Neutrophil (primary cell): ENCODE data around the gene ASB6.
"Not testable (repeated sequence)": the region's sequence is repeated elsewhere in the genome, so short reads cannot be mapped to it uniquely, and the experiment has no call there.

Experiments used
- H3K27ac ChIP-seq: fragments of 200-600 bp; sonication (generic); 2 replicates; pipeline ENCODE4 v1.5.1; 2016; ENCODE audit warnings: mild to moderate bottlenecking, moderate library complexity
- H3K27me3 ChIP-seq: fragments of 200-600 bp; sonication (generic); 2 replicates; pipeline ENCODE4 v1.6.0; 2016; ENCODE audit warnings: mild to moderate bottlenecking
- H3K36me3 ChIP-seq: fragments of 200-600 bp; sonication (generic); 2 replicates; pipeline ENCODE4 v1.5.1; 2017
- H3K4me1 ChIP-seq, 2 experiments: fragments of 200-600 bp in 1 of 2; sonication (generic) in 1 of 2; 1 replicate in 1 of 2; 2 replicates in 1 of 2; pipeline versions ENCODE4 v1.5.1 to v1.6.1; 2013 to 2016; ENCODE audit warnings: low read depth in 1 of 2, low read length in 1 of 2, mild to moderate bottlenecking in 1 of 2, moderate library complexity in 1 of 2; ENCODE audit not compliant: control insufficient read depth in 1 of 2, insufficient read depth in 1 of 2
- H3K4me3 ChIP-seq, 2 experiments: fragments of 200-600 bp in 1 of 2; sonication (generic) in 1 of 2; 1 replicate in 1 of 2; 2 replicates in 1 of 2; pipeline ENCODE4 v1.5.1; 2013 to 2016; ENCODE audit warnings: low read depth in 1 of 2, low read length in 1 of 2, mild to moderate bottlenecking in 1 of 2, moderate library complexity in 1 of 2
- H3K9me3 ChIP-seq: fragments of 200-600 bp; sonication (generic); 2 replicates; pipeline ENCODE4 v1.5.1; 2016
- TF ChIP-seq, protein P1 (sequence below): fragments of 200-600 bp; sonication (generic); IDR thresholded peaks from 2 replicates; pipeline ENCODE4 v1.5.1; 2016; ENCODE audit warnings: antibody characterized with exemption

Gene ASB6

DNA sequence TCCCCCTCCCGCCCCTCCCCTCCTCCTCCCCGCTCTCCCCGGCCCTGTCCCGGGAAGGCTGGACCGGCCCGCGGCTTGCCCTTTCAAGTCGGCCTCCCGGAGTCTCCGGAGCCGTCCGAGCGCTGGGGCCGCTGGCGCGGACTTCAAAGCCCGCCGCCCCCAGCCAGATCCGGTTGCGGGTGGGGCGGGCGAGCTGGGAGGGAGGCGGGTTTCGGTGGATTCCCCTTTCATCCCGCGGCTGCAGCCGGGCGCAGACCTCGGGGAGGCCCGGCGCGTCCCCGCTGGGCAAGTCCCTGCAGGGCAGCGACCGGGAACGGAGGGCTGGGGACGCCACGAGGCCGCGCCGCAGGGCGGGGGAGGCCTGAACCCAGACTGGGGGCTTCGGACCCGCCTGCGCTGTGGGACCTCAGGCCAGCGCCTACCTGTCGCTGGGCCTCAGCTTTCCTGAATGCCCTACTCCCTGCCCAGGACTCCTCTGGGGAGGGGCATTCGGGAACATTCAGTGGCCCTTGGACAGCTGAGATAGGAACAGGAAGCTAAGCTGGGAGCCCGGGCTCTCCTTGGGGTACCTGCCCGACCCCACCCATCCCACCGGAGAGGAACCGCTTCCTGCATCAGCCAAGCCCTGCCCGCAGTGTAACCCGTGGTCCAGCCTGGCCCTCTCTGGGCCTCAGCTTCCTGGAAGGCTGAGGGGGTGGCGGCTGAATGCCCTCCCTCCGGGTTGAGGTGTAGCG is 44.4 kb downstream of the ASB6 start:
- Histone ChIP-seq H3K36me3 (no peaks in the 10 kb centered on the region), H3K27me3 (peaks cover 32% of the 10 kb centered on the region), H3K4me1 (peaks cover 44 to 45% of the 10 kb centered on the region in 2 experiments), H3K9me3 (no peaks in the 10 kb centered on the region), H3K27ac (no peak overlapping the region), H3K4me3 (peak overlapping the region; percentile 40 to 41)
- TF ChIP-seq, protein P1, sequence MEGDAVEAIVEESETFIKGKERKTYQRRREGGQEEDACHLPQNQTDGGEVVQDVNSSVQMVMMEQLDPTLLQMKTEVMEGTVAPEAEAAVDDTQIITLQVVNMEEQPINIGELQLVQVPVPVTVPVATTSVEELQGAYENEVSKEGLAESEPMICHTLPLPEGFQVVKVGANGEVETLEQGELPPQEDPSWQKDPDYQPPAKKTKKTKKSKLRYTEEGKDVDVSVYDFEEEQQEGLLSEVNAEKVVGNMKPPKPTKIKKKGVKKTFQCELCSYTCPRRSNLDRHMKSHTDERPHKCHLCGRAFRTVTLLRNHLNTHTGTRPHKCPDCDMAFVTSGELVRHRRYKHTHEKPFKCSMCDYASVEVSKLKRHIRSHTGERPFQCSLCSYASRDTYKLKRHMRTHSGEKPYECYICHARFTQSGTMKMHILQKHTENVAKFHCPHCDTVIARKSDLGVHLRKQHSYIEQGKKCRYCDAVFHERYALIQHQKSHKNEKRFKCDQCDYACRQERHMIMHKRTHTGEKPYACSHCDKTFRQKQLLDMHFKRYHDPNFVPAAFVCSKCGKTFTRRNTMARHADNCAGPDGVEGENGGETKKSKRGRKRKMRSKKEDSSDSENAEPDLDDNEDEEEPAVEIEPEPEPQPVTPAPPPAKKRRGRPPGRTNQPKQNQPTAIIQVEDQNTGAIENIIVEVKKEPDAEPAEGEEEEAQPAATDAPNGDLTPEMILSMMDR = no peak

DNA sequence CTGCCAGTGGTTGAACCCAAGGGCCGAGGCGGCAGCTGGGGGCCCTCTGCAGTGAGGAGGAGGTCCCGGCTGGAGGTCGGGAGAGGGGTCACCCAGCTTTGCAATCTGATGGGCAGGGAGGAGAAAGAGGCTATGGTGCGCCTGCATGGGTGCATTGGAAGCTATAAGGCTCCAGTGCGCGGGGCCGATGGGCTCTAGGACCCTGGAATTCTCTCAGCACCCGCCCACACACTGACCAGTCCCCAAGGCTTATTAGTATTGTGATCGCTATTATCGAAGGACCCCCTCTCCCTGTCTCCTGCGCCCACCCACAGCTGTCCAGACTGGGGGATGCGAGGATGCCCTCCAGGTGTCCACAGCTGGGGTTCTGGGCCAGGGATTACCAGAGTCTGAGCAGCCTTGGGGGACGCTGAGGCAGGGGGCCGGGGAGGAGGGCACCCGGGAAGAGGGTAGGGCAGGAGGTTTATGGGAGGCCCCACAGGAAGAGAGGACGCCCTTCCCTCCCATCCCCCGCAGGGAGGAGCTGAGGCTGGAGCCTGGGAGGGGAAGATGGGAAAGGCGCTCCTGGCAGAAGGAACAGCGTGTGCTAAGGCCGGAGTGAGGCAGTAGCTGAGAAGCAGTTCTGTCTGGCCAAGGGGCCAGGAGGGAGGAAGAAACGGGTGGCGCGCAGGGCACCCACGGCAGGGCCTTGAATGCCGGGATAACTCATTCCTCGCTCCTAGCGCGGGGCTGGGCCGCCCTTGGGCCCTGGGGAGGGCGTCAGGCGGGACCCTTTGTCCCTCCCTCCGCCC is 45.2 kb downstream of the ASB6 start:
- Histone ChIP-seq H3K9me3 (no peaks in the 10 kb centered on the region), H3K4me1 (peaks cover 44 to 45% of the 10 kb centered on the region in 2 experiments), H3K27ac (no peak overlapping the region), H3K27me3 (peaks cover 32% of the 10 kb centered on the region), H3K36me3 (no peaks in the 10 kb centered on the region), H3K4me3 (peak overlapping the region in 1 of 2 experiments; percentile 41)
- TF ChIP-seq, protein P1 = no peak

DNA sequence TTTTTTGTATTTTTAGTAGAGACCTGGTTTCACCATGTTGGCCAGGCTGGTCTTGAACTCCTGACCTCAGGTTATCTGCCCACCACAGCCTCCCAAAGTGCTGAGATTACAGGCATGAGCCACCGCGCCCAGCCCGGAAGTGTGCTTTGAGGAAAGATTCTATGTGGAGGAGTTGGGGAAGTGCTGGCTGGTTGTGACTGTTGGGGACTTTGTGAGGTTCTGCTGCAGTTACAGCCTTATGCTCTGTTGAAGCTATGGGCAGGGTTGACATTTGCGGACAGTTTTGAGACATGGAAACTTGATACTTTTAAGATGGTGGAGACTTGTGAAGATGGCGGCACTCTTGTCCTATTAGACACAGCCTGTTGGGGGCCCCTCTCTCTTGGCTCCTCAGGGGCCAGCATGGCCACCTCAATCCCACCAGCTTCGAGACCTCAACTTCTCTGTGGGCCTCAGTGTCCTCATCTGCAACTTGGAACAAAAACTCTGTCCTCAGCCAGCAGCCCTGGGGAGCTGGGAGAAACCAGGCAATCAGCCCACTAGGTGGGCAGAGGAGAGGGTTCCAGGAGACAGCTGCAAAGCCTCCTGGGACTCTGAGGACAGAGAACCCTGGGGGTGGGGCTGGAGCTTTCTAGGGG is 45.9 kb downstream of the ASB6 start:
- TF ChIP-seq, protein P1 = no peak
- peaks cover 44 to 45% of the 10 kb centered on the region in 2 experiments for H3K4me1 ChIP-seq

DNA sequence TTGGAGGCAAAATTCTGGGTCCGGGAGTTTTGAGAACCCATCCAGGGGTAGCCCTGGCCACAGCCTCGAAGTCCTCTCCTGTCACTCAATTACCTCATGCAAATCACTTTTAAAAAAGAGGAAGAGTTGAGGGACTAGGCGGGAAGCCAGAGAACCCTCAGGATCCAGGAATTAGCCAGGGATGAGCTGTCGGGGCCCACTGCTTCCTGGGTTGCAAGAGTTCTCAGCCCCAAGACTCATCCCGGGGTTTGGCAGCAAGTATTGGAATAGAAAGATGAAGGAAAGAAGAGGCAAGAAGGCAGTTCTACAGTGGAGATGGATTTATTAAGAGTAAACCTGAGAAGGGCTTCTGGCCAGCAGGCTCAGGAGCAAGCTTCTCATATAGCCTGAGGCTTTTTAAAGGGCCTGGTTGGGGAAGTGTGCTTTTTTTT is 46.6 kb downstream of the ASB6 start:
- peaks cover 44 to 45% of the 10 kb centered on the region in 2 experiments for H3K4me1 ChIP-seq
- TF ChIP-seq, protein P1 = no peak
- H3K36me3 ChIP-seq = no peaks in the 10 kb centered on the region
- H3K27me3 ChIP-seq = peaks cover 32% of the 10 kb centered on the region
- H3K9me3 ChIP-seq = no peaks in the 10 kb centered on the region
- no peak overlapping the region for H3K4me3 ChIP-seq
- no peak overlapping the region for H3K27ac ChIP-seq

More for the DNA sequence above, 45.9 kb downstream of the ASB6 start:
- Histone ChIP-seq H3K27me3 (peaks cover 32% of the 10 kb centered on the region), H3K36me3 (no peaks in the 10 kb centered on the region), H3K27ac (no peak overlapping the region), H3K4me3 (no peak overlapping the region), H3K9me3 (no peaks in the 10 kb centered on the region)

DNA sequence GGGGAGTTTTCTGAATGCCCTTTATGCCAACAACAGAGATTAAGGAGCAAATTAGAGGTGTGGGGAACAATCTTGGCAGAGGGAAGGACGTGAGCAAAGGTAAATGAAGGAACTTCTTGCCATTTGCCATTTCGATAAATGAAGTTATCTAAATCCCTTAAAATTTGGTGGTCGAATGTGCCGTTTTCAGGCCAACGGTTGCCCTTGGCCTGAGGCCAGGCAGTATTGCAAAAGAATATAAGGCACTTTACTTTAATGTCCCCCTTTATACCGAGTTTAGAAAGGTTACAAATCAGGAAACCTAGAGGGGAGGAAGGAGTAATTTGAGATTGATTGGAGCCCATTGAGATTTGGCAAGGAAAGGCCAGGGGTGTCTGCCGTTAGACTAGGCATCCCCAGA is 47.3 kb downstream of the ASB6 start:
- Histone ChIP-seq H3K4me1 (peaks cover 44 to 45% of the 10 kb centered on the region in 2 experiments), H3K4me3 (no peak overlapping the region), H3K9me3 (no peaks in the 10 kb centered on the region), H3K27ac (no peak overlapping the region), H3K36me3 (no peaks in the 10 kb centered on the region), H3K27me3 (peaks cover 32% of the 10 kb centered on the region)
- TF ChIP-seq, protein P1 = no peak

DNA sequence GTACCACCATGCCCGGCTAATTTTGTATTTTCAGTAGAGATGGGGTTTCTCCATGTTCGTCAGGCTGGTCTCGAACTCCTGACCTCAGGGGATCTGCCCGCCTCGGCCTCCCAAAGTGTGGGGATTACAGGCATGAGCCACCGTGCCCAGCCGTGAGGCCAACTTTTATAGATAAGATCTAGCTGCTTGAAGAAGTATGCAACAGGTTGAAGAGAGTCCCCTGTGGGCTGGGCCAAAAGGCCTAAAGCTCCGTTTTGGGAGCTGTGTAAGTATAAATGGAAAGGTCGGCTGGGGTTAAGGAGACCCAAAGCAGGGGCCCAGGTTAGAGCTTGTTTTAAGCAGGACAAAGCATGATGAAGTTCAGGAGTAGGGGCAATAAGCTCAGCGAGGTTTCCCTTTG is 49.2 kb downstream of the ASB6 start:
- Histone ChIP-seq H3K27me3 (peaks cover 24% of the 10 kb centered on the region), H3K4me1 (peaks cover 36 to 37% of the 10 kb centered on the region in 2 experiments)
- not testable (repeated sequence) for H3K9me3 ChIP-seq

More for the DNA sequence above, 49.2 kb downstream of the ASB6 start:
- H3K27ac ChIP-seq, H3K4me3 ChIP-seq, H3K36me3 ChIP-seq: not testable (repeated sequence)
